GM18517 (cell line): ENCODE measurements around the gene DFFB.

Experiments
- ATAC-seq: cut with Tn5 transposase; IDR thresholded peaks from one replicate; pipeline ENCODE4 v1.9.1; 2021; ENCODE audit warnings: mild to moderate bottlenecking, moderate library complexity; ENCODE audit not compliant: unreplicated experiment

DFFB gene

GRCh38 chr1:3894626-3895278, 37.5 kb downstream of the DFFB start:
- ATAC-seq: no peak

GRCh38 chr1:3895279-3895950, 38.1 kb downstream of the DFFB start:
- ATAC-seq: no peak

GRCh38 chr1:3895951-3896325, 38.7 kb downstream of the DFFB start:
- no peak for ATAC-seq

GRCh38 chr1:3896396-3897000, 39.2 kb downstream of the DFFB start:
- no peak for ATAC-seq

- no peak for ATAC-seq
These were observed 41.1 kb downstream of the DFFB start for GRCh38 chr1:3898475-3898735.

GRCh38 chr1:3898994-3899753, 41.9 kb downstream of the DFFB start:
- no peak for ATAC-seq

- peak; percentile 24 for ATAC-seq
These were observed 42.5 kb downstream of the DFFB start for GRCh38 chr1:3899754-3900149.

- peak; percentile 71 for ATAC-seq
These were observed 43.1 kb downstream of the DFFB start, which contains the start of gene C1orf174 for GRCh38 chr1:3900150-3900968. TSS of gene C1orf174 (minus strand) at chr1:3900272. CDS start at chr1:3900186, 86 bp downstream.

GRCh38 chr1:3900969-3901529, 43.8 kb downstream of the DFFB start:
- peak; percentile 37 for ATAC-seq

- ATAC-seq: no peak
These were observed 44.8 kb downstream of the DFFB start for GRCh38 chr1:3902111-3902511.

- ATAC-seq: no peak
These were observed 45.4 kb downstream of the DFFB start for GRCh38 chr1:3902571-3903091.

GRCh38 chr1:3903141-3904005, 46.1 kb downstream of the DFFB start:
- ATAC-seq: no peak

GRCh38 chr1:3904006-3904842, 46.9 kb downstream of the DFFB start:
- ATAC-seq: no peak

- no peak for ATAC-seq
These were observed 47.5 kb downstream of the DFFB start for GRCh38 chr1:3904843-3905185.

GRCh38 chr1:3905266-3905952, 48.1 kb downstream of the DFFB start:
- ATAC-seq: no peak

- no peak for ATAC-seq
These were observed 48.8 kb downstream of the DFFB start for GRCh38 chr1:3905953-3906671.

- no peak for ATAC-seq
These were observed 49.4 kb downstream of the DFFB start for GRCh38 chr1:3906672-3907020.
